ENCODE data around the gene COMT.
A peak's percentile ranks its signal among the peaks of the same experiment; 100 is the strongest.

COMT gene

GRCh38 chr22:19970031-19970478, 28.5 kb downstream of the COMT start:
- DNase-seq (ENCODE audit: low read depth) = no peak

DNA sequence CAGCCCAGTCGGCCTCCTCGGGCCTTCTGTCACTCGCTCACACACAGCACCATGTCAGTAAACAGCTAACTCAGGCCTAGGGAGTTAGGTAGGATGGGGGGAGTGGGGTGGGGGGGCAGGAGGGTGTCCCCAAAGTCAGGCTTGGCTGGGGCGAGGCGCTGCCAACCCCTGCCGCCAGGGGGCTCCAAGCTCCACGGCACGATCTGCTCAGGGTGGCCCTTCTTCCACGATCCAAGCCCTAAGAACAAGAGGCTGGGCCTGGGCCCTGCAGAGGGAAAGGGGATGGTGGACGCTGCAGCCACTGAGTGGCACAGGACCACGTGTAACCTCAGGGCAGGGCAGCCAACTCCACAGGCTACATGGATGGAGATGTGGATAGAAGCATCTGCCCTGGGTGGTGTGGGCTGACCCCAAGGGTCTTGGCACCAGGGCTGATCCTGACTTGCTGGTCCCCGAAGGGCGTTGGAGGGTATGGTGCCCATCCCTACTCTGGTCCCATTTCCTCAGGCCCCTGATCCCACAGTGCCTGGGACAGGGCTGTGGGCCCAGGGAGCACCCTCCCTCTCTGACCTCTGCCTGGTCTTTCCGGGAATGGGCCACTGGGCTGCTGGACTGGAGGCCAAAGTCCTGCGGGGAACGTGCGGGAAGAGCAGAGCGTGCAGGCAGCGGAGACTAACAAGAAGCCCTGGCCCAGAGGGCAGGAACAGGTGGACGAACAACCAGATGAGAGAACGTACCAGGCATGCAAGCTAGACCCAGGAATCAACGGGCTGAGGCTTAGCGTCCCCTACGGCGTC, 29.1 kb downstream of the COMT start:
- peak; percentile 70 for DNase-seq (ENCODE audit: low read depth)

- no peak for DNase-seq (ENCODE audit: low read depth)
These were observed 29.9 kb downstream of the COMT start for GRCh38 chr22:19971276-19972124.

DNA sequence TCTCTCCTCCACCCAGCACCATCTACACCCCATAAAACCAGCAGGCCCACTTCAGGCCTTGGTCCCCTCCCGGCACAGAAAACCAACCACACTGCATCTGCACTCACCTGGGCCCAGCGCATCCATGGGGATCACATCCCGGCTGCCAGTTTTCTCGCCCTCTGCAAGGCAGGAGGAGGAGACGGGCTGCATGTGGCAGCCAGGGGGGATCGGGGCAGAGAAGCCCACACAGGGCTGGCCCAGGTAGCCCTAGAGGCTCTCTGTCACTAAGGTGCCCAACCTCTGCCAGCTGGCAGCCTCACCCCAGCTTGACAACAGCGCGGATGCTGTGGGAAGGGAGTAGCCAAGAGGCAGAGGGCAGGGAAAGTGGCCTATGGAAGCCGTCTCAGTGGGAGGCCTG, 30.7 kb downstream of the COMT start:
- no peak for DNase-seq (ENCODE audit: low read depth)

DNA sequence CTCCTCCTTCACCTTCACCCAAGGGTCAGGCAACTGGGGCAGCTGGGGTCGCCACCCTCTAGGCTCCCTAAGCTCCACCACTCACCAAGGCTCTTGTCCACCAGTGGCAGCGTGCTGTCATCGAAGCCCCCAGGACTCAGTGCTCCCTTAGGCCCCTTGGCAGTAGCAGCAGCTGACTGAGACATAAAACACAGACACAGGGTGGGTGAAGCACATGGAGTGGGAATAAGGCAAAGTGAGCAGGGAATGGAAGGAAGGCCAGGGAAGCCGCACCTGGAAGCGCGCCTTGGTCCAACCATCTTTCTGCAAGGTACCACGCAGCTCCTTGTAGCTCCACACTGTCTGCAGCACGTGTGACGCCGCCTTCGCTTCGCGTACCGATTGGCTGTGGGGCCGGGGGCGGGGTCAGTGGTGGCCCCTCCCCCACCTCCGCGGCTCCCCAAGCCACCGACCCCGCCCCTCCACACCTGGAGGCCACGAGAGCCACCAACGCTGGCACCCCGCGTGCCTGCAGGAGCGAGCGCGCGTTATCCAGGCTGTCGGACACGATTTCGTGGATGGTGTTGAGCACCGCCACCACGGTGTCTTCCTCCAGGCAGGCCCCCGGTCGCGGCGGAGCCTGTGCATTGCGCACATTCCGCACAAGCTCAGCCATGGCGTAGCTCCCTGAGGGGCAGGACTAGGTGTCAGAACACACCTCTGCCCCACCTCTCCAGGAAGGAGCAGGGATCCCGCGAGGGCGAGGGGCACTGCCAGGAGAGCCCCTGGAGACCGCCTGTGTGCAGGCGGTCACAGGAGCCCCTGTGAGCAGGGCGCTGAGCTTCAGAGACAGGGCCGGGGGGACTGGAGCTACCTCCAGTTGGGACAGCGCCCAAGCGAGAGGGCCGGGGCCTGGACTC, 31.3 kb downstream of the COMT start:
- DNase-seq (ENCODE audit: low read depth) = no peak

DNA sequence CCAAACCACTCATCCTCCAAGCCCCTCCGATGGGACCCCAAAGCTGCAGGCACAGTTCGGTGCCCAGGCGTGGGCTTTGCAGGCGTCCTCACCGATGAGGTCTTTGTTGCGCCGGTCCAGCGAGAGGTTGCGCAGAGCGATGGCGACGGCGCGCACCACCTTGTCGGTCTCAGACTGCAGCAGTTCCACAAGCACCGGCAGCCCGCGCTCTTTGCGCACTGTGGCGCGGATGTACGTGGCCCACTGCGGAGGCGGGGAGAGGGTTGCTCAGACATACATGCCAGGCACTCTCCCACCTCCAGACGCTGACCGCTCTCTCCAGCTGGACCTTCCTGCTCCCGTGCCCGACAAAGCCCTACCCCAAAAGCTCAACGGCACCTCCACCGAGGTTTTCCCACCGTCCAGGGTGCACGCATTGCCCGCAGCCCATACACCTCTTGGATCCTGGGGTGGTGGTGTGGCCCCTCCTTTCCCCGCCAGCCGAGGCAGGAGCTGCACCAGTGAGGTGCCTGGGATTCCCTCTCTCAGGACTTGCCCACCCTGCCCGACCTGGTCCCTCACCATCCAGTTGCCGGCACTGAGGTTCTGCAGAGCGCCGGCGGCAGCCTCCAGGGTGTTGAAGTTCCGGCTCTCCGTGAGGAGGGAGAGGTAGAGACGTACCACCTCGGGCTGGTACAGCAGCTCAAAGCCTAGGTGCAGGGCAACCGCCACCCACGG, 32.1 kb downstream of the COMT start:
- no peak for DNase-seq (ENCODE audit: low read depth)

- DNase-seq (ENCODE audit: low read depth) = no peak
These were observed 32.8 kb downstream of the COMT start for GRCh38 chr22:19974268-19974861.

- no peak for DNase-seq (ENCODE audit: low read depth)
These were observed 33.5 kb downstream of the COMT start for GRCh38 chr22:19974935-19975706.

DNA sequence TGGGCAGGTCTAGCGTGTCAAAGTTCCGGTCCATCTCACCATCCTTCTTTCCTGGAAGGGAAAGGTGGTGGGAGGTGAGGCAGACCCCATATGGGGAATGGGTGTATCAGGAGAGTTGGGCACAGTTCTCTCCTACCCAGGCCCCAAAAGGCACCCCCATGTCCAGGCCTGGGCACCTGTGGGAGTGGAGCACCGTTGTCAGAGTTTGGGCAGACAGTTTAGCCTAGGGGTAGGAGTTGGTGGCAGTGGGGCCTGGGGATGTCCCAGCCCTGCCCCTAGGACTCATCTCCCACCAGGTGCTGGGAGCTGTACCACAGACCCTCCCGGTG, 34.1 kb downstream of the COMT start:
- DNase-seq (ENCODE audit: low read depth) = no peak

- no peak for DNase-seq (ENCODE audit: low read depth)
These were observed 35.1 kb downstream of the COMT start for GRCh38 chr22:19976671-19977070.

GRCh38 chr22:19977296-19978243, 36.0 kb downstream of the COMT start:
- no peak for DNase-seq (ENCODE audit: low read depth)

GRCh38 chr22:19978748-19979147, 37.2 kb downstream of the COMT start:
- DNase-seq (ENCODE audit: low read depth) = no peak

DNA sequence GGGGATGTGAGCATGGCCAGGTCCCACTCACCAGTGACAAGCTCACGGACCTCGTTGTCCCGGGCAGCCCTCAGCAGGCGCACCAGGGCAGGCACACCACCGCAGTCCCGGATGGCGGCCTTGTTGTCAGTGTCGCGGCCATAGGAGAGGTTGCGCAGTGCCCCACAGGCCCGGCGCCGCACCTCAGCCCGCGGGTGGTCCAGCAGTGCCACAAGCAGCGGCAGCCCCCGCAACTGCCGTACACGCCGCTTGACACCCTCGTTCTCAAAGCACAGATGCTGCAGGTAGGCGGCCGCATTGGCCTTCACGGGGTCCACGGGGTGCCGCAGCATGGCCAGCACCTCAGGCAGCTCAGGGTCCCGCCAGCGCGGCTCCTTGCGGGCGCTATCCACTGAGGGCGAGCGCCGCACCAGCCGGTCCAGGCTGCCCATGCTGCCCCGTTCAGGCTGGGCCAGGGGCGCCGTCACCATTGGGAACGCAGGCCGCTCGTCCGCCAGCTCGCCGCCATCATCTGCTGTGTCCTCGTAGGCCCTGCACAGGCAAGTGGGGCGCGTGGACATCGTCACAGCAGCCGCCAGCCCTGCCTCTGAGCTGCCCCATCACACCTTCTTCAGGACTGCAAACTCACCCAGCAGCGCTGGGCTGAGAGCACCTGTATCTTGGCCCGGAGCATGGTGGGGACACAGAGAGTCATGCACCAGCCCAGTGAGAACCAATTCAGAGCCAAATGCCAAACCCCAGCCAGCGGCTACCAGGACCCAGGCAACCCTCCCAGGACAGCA, 38.3 kb downstream of the COMT start:
- no peak for DNase-seq (ENCODE audit: low read depth)

GRCh38 chr22:19980766-19981165, 39.2 kb downstream of the COMT start:
- DNase-seq (ENCODE audit: low read depth) = no peak

GRCh38 chr22:19981171-19981960, 39.8 kb downstream of the COMT start:
- no peak for DNase-seq (ENCODE audit: low read depth)

- no peak for DNase-seq (ENCODE audit: low read depth)
These were observed 40.7 kb downstream of the COMT start for GRCh38 chr22:19981961-19982920.

Measured in activated T-cell treated with anti-CD3 and anti-CD28 coated beads for 24 hours (primary cell).